ENCODE results near the gene ZSCAN29.
A peak's percentile ranks its signal among the peaks of the same experiment; 100 is the strongest.
"Not testable (repeated sequence)": the region's sequence is repeated elsewhere in the genome, so short reads cannot be mapped to it uniquely, and the experiment has no call there.

Gene ZSCAN29

DNA sequence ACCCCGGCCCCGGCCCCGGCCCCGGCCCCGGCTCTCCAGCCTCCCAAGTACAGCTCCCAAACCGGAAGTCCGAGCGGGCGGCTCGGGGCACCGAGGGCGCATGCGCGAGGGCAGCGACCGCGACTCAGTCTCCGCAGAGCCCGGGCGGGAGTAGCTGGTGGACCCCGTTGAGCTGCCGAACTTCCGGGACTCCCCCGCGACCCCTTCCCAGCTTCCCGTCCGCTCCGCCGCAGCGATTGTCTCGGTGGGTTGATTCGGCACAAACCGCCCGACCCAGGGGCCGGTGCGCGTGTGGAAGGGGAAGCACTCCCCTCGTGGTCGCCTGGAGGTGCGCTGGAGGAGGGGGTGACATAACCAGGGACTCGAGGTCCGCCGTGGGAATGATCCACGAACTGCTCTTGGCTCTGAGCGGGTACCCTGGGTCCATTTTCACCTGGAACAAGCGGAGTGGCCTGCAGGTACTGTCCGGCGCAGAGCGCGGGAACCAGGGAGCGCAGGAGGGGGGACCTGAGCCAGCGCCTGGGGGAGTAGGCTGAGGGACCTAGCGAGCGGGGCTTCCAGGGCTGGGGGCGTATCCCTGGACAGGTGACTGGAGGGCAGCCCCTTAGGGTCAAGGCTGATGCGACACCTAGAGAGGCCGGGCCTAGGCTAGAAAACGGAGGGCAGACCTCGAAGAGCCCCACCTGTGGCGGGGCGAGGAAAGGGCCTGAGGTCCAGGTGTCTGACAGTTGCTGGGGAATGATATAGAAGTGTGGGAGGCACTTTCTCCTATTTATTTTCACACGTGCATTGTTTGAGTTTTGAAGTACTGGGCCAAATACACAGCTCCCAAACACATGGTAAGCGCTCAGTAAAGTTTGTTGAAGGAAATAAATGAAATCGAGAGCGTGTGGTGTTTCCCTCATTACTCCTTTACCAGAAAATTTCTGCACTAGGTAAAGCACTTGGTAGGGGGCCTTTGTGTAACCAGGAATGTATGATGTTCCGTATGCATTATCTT is at the start of gene ZSCAN29, which contains the start of gene TUBGCP4:
Gene ZSCAN29, minus strand, starts transcription at position 69 of the 1,000 bp plus-strand sequence. CDS start 1,130 bp downstream, outside the sequence.
Gene TUBGCP4, plus strand, starts transcription at position 127 of the 1,000 bp plus-strand sequence. Its CDS starts 254 bp downstream, at position 381.
- no peak for DNase-seq (ENCODE audit: low read depth, low spot score)

- no peak for DNase-seq (ENCODE audit: low read depth, low spot score)
These were observed 49.6 kb upstream of the ZSCAN29 start for GRCh38 chr15:43420435-43420834.

GRCh38 chr15:43414196-43414595 is 43.4 kb upstream of the ZSCAN29 start:
- DNase-seq (ENCODE audit: low read depth, low spot score), result no peak

- peak; percentile 1 for DNase-seq (ENCODE audit: low read depth, low spot score)
These were observed 41.3 kb upstream of the ZSCAN29 start for GRCh38 chr15:43412096-43412495.

GRCh38 chr15:43410572-43411214 is 39.9 kb upstream of the ZSCAN29 start:
- DNase-seq (ENCODE audit: low read depth, low spot score), result no peak

DNA sequence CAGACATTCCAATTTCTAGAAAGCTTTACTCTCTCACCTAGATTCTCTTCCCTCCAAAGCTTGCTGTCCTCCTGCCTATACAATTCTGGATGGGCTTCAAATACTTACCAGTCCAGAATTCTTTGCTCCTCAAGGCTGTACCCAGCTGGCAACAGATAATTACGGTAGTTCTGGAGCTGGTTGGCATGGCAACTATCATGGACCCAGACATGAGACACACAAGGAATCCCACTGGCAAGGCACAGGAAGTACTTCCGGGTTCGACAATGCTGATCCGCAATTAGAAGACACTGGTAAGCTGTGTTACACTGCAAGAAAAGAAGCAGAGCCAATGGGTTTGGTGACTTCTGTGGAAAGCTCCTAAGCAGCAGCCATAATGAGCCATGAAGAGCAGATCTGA is 37.9 kb upstream of the ZSCAN29 start:
- no peak for DNase-seq (ENCODE audit: low read depth, low spot score)

DNA sequence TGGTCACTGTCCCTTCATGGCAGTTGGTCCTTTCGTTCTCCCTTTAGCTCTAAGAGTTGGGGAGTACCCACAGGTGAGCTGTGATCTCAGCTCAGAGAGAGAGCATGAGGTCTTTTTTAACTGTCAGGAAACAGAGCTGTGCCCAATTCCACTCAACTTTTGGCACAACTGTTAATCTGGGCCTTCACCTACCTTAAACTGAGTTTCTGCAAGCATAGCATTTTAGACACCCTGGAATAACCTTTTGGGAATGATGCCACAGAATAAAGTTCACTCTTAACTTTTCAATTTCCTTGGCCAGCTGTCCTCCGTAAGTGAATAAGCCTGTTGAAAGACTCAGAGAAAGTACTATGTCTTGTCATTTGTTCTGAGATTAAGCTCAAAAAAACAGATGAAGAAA is 36.0 kb upstream of the ZSCAN29 start:
- no peak for DNase-seq (ENCODE audit: low read depth, low spot score)

DNA sequence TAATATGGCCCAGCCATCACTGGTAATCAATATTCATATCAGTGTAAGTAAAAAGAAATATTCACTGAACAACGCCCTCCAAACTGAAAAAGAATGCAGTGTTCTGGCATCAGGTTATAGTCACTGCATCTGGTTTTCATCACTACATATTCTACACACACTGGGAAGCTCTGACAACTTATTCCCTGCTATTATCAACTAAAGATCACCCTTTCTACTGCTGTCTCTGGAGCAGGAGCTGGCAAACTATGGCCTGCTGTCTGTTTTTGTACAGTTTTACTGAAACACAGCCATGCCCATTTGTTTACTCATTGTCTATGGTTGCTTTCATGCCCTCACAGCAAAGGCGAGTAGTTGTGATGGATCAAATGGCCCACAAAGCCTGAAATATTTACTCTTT is 35.3 kb upstream of the ZSCAN29 start:
- DNase-seq (ENCODE audit: low read depth, low spot score), result no peak

DNA sequence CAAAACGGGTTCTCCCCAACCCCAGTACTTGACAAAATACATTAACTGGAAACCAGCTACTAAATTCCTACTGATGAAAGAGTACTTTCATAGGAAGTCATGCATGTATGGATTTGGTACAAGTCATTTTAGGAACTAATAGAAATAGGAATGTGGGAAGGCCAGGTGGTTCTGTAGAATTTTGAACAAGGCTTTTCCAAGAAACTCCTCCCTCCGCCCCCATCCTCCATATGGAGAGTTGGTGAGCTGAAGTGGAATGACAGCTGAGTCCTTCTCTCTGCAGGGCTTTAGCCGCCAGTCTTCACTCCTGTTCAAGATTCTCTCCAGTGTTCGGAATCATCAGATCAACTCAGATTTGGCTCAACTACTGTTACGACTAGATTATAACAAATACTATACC is 33.3 kb upstream of the ZSCAN29 start:
- no peak for DNase-seq (ENCODE audit: low read depth, low spot score)

DNA sequence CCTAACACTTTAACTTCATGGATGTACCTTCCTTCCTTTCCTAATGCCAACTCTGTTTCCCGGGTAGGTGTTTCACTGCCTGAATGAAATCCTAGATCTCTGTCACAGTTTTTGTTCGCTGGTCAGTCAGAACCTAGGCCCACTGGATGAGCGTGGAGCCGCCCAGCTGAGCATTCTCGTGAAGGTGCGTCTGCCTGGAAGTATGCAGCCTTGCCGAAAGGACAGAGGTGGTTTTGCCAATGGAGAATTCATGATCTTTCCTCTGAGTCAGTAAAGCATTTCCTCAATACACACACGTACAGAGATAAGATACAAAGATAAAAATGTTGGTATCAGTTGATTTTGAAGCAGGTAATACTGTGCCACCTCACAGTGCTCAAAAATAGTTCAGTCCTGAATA is 32.8 kb upstream of the ZSCAN29 start:
- no peak for DNase-seq (ENCODE audit: low read depth, low spot score)

DNA sequence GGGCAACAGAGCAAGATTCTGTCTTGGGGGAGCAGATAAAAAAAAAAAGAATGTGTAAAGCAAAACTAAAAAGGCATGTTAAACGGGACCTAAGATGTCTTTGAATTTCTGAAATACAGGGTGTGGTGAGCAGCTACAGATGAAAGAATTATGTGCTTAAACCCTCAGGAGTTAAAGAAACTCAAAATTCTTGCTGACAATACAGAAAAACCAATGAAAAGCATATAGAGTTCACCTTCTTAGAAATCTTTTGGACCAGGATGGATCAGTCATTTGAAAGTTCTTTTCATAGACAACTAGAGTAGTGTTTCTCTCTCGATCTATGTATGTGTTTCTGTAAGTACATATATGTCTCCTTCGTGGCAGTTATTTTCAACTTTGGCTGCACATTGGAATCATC is 31.4 kb upstream of the ZSCAN29 start:
- DNase-seq (ENCODE audit: low read depth, low spot score), result no peak

DNA sequence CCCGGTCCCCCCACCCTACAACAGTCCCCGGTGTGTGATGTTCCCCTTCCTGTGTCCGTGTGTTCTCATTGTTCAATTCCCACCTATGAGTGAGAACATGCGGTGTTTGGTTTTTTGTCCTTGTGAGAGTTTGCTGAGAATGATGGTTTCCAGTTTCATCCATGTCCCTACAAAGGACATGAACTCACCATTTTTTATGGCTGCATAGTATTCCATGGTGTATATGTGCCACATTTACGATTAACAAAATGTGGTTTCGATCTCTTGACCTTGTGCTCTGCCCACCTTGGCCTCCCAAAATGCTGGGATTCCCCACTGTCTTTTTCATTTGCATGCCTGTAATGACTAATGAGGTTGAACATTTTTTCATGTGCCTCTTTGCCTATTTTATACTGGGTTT is 22.7 kb upstream of the ZSCAN29 start:
- not testable (repeated sequence) for DNase-seq (ENCODE audit: low read depth, low spot score)

DNA sequence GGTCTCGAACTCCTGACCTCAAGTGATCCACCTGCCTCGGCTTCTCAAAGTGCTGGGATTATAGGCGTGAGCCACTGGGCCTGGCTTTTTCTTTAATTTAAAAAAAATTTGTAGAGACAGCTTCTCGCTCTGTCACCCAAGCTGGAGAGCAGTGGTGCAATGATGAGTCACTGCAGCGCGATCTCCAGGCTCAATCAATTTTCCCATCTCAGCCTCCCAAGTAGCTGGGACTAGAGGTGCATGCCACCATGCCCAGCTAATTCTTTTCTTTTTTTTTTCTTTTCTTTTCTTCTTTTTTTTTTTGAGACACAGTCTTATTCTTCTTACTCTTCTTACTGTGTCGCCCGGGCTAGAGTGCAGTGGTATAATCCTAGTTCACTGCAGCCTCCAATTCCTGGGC is 19.9 kb upstream of the ZSCAN29 start:
- no peak for DNase-seq (ENCODE audit: low read depth, low spot score)

GRCh38 chr15:43383070-43383469 is 12.2 kb upstream of the ZSCAN29 start:
- no peak for DNase-seq (ENCODE audit: low read depth, low spot score)

DNA sequence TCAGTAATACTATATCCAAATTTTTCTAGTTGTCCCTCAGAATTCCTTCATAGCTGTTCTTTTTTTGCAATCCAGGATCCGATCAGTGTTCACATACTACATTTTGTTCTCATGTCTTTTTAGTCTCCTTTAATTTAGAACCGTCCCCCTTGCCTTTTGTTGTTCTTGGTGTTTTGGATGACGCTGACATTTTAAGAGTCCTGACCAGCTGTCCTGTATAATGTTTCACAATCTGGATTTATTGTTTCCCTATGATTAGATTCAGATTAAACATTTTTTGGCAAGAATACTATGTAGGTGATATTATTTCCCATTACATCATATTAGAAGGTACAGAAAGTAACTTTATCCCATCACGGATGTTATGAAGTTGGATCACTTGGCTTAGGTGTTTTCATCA is 11.5 kb upstream of the ZSCAN29 start:
- no peak for DNase-seq (ENCODE audit: low read depth, low spot score)

DNA sequence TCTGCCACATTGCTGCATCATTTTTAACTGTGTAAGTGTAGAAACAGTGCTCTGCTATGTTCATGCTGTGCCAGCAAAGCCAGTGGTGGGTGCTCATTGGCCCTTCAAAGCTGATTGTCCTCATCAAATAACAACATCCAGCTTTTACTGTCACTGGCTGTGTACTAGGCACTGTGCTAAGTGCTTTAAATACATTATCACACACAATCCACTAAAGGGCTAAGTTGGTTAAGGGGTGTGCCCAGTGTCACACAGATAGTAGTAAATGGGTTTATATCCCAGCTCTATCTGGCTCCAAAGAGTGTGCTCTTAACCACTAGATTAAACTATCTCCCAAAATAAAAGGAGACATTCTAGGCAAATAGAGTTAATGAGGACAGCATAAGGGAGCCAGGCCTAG is 7.8 kb upstream of the ZSCAN29 start:
- DNase-seq (ENCODE audit: low read depth, low spot score), result no peak

DNA sequence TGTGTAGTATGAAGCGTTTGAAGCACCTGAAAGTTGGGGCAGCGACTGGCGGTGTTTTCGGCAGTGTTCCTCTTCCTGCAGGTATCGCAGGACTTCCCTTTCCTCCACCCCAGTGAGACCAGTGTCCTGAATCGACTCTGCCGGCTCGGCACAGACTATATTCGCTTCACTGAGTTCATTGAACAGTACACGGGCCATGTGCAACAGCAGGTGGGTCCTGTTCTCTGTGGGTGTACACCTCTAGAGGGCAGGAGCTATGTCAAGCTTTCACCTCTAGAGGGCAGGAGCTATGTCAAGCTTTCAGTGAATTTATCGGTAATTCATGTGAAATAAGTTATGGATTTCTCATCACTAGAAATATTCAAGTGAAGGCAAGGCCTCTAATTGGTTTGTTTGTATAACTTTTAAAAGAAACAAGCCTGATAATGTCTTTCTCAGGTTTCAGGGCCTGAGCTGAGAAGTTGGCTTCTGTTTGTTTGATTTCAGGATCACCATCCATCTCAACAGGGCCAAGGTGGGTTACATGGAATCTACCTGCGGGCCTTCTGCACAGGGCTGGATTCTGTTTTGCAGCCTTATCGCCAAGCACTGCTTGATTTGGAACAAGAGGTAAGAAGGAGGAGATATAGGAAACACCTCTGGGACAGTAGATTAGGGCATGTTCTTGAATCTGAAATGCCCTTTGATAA is 5.3 kb upstream of the ZSCAN29 start:
- DNase-seq (ENCODE audit: low read depth, low spot score), result no peak

DNA sequence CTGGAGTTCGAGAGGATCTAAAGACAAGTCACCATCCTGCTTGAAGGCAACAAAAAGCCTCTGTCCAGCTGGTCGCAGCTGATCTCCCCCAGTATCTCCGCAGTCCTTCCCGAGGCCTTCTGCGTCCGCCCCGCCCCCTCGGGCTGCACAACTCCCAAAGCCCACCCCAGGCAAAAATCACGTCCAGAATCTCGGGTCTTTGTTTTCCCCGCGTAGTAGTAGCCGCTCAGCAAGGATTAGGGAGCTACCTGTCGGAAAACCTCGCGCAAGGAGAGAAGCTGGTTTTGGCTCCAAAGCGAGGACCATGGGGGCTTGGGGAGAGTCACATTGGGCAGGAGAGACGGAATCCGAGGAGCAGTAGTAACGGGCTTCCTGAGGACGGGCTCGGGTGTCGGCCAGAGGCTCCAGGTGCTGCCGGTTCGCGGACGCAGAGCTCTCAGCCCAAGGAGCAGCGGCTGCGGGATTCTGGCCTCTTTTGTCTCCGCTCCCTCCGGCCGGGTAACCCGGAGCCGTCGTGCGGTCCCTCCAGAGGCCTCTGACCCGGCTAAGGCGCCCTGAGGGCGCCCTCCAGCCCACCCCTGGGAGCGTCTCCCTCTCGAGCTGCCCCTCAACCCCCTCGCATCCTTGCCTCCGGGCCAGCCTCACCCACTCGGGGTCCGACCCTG is 401 bp downstream of the ZSCAN29 start:
- no peak for DNase-seq (ENCODE audit: low read depth, low spot score)

- DNase-seq (ENCODE audit: low read depth, low spot score), result no peak
These were observed 9.4 kb downstream of the ZSCAN29 start for GRCh38 chr15:43361313-43361903.

DNA sequence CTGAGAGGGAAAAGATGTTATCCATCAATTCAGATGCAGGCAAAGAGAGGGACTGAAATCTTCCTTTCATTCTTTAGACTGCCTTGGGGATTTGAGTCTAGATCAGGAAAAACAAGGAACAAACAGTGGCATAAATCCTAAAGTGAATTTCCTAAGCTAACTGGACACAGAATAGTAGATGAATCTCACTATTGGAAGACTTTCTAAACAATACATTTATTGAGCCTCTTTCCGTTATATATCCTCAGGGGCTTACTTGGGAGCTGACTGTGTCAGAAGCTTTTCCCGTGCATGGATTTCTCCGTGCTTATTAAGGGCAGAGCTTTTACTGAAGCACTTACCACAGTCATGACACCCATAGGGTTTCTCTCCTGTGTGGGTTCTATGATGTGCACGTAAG is 10.0 kb downstream of the ZSCAN29 start:
- DNase-seq (ENCODE audit: low read depth, low spot score), result no peak

DNA sequence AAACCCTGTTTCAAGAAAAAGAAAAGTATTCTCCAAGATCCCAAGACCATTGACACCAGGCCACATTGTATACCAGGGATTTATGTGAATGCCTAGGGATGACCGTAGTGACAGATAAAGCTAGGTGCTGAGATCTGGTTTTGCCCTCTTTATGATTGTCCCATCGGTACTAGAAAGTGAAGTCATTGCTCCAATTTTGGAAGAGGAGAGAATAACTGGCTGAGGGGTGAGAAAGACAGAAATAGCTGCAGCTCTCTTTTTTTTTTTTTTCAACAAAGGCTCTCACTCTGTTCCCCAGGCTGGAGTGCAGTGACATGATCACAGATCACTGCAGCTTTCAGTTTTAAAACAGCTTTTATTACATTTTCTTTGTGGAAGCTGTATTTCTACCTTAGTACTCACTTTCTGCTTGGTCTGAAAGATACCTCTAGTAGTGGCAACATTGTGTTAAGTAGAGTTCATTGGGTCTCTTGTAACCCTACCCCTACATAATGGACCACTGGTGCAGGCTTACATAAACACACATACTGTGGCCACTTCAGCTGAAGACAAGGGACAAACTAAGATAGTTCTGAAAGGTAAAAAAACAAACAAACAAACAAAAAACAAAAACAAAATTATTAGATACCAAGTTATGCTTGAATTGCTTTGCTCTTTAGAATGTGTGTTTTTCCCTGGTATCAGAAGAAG is 18.0 kb downstream of the ZSCAN29 start:
- no peak for DNase-seq (ENCODE audit: low read depth, low spot score)

Measured in brain pericyte (primary cell).